PFSK-1 (cell line): ENCODE measurements around the gene TIAM1.

Experiments used
- POLR2AphosphoS5 ChIP-seq: IDR thresholded peaks from 2 replicates; pipeline ENCODE4 v1.6.1; 2012; ENCODE audit warnings: low read depth, mild to moderate bottlenecking, control low read depth, low read length, moderate library complexity
- REST ChIP-seq, 2 experiments: IDR thresholded peaks; 2 replicates each; pipeline versions ENCODE4 v1.6.1 to v1.8.0; 2011 to 2012; ENCODE audit warnings: low read depth in 2 of 2, low read length in 2 of 2, control low read depth in 1 of 2, inconsistent platforms in 1 of 2, mild to moderate bottlenecking in 1 of 2, moderate library complexity in 1 of 2; ENCODE audit not compliant: insufficient read depth in 1 of 2
- SIN3A ChIP-seq: IDR thresholded peaks from 2 replicates; pipeline ENCODE4 v1.6.1; 2012; ENCODE audit warnings: mild to moderate bottlenecking, low read length, moderate library complexity, borderline replicate concordance; ENCODE audit not compliant: insufficient read depth

GRCh38 chr21:31145274-31145673, 198.8 kb downstream of the TIAM1 start:
- TF ChIP-seq SIN3A = no peak
- TF ChIP-seq POLR2AphosphoS5 = no peak
- no peak for TF ChIP-seq REST (IDR thresholded peaks at IDR 0.05; ENCODE audit: insufficient read depth in 1 of 2, low read depth in 2 of 2, low read length in 2 of 2)
